HG02763 (cell line): ENCODE data around the gene TBRG4.

ENCODE experiments used
- ATAC-seq: cut with Tn5 transposase; IDR thresholded peaks from one replicate; pipeline ENCODE4 v1.9.1; 2021; ENCODE audit warnings: mild to moderate bottlenecking, moderate library complexity; ENCODE audit not compliant: unreplicated experiment

TBRG4 gene

DNA sequence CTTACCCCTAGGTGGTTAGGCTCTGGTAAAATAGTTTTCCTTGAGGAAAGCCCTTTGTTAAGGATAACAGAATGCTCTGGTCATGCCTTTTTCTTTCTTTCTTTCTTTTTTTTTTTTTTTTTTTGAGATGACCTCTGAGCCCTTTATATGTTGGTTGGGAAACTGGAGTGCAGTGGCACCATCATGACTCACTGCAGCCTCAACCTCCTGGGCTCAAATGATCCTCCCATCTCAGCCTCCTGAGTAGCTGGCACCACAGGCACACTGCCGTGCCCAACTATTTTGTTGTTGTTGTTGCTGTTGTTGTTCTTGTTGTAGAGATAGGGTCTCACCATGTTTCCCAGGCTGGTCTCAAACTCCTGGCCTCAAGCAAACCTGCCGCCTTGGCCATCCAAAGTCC, 50.1 kb downstream of the TBRG4 start:
- ATAC-seq = no peak

DNA sequence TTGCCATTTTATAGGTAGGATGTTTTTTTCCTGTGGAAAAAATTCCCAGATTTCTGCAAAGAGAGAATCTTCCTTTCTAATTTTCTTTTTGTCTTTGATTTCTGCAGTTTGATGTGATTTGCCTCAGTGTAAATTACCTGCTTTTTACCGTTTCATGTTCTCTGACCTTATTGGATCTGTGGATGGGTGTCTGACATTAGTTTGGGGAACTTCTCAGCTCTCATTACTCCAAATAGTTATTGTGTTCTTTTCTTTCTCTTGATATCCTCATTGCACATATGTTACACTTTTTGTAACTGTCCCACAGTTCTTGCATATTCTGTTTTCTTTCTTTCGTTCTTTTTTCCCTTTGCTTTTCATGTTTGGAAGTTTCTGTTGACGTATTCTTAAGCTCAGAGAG, 51.2 kb downstream of the TBRG4 start:
- ATAC-seq = no peak

DNA sequence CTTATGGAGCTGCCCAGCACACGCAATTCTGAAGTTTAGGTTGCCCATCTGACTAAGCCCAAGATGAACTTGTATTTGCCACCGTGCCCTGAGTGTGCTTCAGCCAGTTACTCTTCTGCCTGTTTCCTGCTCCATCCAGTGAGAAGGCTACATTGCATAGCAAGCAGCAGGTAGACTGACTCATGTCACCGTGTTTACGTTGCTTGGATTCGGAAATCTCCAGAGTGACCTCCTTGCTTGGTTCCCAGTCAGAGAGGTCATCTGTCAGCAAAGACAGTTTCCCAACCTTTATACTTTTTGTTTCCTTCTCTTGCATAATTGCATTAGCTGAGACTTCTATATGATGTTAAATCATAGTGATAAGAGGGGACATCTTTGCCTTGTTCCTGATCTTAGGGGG, 53.6 kb downstream of the TBRG4 start:
- ATAC-seq = no peak

DNA sequence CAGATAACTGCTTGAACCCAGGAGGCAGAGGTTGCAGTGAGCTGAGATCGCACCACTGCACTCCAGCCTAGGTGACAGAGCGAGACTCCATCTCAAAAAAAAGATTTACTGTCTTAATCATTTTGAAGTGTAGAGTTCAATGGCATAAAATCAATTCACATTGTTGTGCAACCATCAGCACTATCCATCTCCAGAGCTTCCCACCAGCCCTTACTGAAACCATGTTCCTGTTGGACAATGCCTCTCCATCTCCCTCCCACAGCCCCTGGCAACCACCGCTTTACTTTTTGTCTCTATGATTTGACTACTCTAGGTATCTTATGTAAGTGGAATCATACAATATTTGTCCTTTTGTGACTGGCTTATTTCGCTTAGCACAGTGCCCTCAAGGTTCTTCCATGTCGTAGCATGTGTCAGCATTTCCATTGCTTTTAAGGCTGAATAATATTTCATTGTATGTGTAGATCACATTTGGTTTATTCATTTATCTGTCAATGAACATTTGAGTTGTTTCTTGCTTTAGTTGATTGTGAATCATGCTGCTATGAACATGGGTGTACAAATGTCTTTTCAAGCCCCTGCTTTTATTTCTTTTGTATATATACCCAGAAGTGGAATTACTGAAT, 55.8 kb downstream of the TBRG4 start:
- no peak for ATAC-seq

DNA sequence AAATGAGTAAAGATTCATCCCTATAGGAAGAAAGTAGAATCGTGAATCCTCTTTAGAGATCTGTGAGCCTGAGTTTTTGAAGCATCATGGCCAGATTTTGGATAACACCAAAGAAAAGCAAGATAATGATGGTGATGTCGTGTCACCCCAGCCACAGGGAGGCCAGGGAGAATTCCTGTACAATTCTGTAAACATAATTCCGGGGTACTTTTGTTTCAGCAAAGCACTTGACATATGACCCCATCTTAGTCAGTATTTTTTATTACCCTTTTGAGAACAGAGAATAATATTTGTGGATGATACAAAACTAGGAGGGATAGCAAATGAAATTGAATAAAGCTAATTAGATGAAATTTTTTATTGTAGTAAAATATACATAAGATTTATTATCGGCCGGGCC, 56.5 kb downstream of the TBRG4 start:
- ATAC-seq = no peak

DNA sequence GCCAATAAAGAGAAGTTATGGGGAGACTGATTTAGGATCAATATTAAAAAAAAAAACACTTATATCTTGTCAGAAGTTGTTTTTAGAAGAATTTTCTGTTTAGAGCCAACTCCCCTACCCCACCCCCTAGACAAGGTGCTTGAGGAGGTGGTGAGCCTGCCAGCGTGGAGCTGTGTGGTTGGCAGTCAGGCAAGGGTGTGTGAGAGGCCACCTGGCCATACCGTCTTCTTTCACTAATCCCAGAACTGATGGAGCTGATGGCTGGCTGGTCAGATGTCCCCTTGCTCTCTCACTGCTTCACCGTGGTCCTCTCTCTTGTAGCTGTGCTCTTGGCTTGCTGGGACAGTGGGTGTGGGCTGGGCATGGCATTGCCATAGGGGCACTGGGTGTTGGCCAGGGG, 57.1 kb downstream of the TBRG4 start:
- no peak for ATAC-seq

DNA sequence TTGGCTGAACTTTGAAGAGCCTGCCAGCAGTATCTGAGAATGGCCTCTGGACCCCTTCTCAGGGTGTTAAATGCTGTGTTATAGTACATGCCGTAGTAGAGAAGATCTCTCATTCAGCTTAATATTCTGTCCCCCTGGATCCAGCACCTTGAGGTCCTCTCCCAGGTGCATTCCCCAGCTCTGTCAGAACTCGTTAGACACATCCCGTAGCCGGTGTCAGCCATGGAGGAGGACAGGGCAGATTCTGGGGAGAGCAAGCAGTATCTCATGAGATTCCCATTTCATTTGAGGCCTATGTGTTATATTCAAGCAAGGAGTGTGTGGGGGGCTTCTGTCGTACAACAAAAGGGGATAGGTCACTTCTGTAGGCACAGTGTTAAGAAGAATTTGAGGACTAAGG, 57.6 kb downstream of the TBRG4 start:
- no peak for ATAC-seq

DNA sequence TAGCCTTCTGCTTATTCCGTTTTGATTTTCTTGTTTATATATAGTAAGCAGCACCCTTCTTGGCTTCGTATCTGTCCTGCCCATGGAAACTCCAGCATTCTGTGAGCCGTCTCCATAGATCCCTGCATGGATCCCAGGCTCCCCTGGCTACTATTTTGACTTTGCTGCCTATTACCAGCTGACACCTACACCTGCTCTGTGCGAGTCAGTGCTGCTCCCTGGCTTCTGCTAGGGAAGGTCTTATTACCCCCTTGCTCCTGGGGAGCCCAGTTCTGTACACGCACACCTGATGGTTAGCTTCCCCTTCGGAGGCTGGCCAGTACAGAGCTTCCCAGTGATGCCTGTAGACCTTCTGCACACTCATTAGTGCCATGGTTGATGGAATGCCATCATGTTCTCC, 58.1 kb downstream of the TBRG4 start:
- ATAC-seq = no peak

DNA sequence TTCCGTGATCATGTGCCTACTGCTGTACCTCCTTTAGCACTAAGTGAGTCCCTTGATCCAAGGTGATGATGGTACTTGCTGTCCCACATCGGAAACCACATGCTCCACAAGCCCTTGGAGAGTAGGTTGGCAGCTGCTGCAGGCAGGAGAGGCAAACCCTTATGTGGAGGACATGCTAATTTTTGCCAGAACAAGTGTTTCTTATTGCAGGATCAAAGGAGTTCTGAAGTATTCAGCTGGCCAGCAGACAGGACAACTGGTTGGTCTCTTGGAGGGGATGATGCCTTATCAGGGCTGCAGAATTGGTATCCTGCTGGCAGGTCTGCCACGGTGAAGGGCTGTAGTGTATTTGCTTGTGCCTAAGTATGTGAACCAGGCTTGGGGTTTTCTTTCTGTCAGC, 59.5 kb downstream of the TBRG4 start:
- no peak for ATAC-seq

DNA sequence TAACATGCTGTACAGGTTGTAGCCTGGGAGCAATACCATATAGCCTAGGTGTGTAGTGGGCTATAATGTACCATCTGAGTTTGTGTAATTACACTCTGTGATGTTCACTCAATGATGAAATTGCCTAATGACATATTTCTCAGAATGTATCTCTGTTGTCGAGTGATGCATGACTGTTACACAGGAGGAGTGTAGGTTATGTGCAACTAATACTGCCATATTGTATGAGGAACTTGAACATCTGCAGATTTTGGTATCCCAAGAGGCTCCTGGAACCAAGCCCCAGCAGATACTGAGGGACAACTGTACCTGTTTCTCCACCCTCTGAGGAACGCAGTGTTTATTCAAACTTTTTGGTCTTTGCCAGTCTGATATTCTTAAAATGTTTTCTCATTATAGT, 61.3 kb downstream of the TBRG4 start:
- no peak for ATAC-seq
